ENCODE measurements around the gene SLC37A3.

Gene SLC37A3

GRCh38 chr7:140310337-140311002 lies 87.9 kb downstream of the SLC37A3 start:
- DNase-seq = no peak

- DNase-seq = no peak
Measured at GRCh38 chr7:140308060-140308459, 90.3 kb downstream of the SLC37A3 start.

- no peak for DNase-seq
Measured at GRCh38 chr7:140304191-140304799, 94.0 kb downstream of the SLC37A3 start.

GRCh38 chr7:140300243-140301136 lies 97.8 kb downstream of the SLC37A3 start:
- no peak for DNase-seq

GRCh38 chr7:140298213-140298612 lies 100.1 kb downstream of the SLC37A3 start:
- DNase-seq = no peak

GRCh38 chr7:140297192-140297591 lies 101.1 kb downstream of the SLC37A3 start:
- no peak for DNase-seq

- DNase-seq = no peak
Measured at GRCh38 chr7:140295224-140295738, 103.0 kb downstream of the SLC37A3 start.

- no peak for DNase-seq
Measured at GRCh38 chr7:140294454-140294853, 103.9 kb downstream of the SLC37A3 start.

GRCh38 chr7:140292438-140292837 lies 105.9 kb downstream of the SLC37A3 start:
- no peak for DNase-seq

GRCh38 chr7:140289804-140290203 lies 108.5 kb downstream of the SLC37A3 start:
- DNase-seq = no peak

- no peak for DNase-seq
Measured at GRCh38 chr7:140287988-140288387, 110.3 kb downstream of the SLC37A3 start.

- DNase-seq = no peak
Measured at GRCh38 chr7:140285938-140286337, 112.4 kb downstream of the SLC37A3 start.

GRCh38 chr7:140284062-140284461 lies 114.3 kb downstream of the SLC37A3 start:
- no peak for DNase-seq
